ENCODE measurements around the gene SMARCA2.
A peak's percentile ranks its signal among the peaks of the same experiment; 100 is the strongest.

Gene SMARCA2

DNA sequence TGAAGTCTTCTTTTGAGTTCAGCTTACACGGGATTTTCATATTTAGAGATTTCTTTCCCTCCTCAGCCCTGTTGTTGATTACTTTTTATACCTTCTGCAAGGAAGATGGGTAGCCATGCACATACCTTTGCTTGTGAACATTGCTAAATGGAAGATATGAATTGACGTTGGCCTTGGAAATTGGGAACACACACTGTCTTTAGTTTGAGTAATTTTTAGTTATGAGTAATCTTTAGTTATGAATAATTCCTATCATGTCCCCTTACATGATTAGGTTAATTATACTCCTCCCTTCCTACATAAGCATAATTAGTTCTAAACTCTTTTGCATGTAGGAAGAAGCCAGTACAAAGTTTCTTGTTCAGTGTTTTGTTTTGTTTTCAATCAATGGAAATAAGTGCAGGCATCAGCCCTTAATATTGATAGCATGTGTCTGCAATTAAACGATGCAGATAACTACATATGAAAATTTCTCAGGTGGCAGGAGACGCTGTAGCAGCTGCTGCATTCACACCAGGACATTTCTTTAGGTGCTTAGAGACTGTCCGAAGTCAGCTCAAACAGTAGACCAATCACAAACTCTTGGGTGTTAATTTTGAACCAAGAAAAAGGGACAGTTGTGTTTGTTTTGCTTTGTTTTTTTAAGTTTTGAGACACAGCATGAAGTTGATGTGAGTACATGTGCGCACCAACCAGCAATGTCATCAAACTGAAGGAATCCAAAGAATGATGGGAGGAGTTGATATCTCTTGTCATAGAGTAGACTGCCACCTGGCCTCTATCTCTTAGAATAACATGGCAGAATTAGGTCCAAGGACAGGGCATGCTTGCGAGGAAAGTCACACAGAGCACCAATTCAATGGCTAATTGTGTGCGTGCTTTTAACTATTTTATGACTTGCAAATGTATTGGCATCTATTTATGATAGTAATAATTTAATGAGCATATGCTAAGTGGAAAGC is 51.4 kb downstream of the SMARCA2 start:
- Histone ChIP-seq H3K9me3 (ENCODE audit: insufficient read depth, low read length) (no peaks in the 10 kb centered on the region), H3K4me1 (ENCODE audit: low read length) (peaks cover 16% of the 10 kb centered on the region), H3K4me3 (ENCODE audit: low read length) (no peak overlapping the region), H2AFZ (ENCODE audit: low read depth, low read length) (no peak overlapping the region), H4K20me1 (ENCODE audit: insufficient read depth, low read length) (peaks cover 5% of the 10 kb centered on the region; the same call in 1 of the 2 replicates), H3K4me2 (ENCODE audit: low read length) (no peak overlapping the region), H3K9ac (ENCODE audit: low read length) (no peak overlapping the region), H3K79me2 (ENCODE audit: low read length) (peaks cover 11% of the 10 kb centered on the region), H3K27me3 (ENCODE audit: low read depth, low read length) (no peaks in the 10 kb centered on the region), H3K27ac (ENCODE audit: low read length) (peak overlapping the region; percentile 22; the same call in 1 of the 2 replicates), H3K36me3 (replicated peaks; ENCODE audit: low read depth, low read length) (peaks cover 78% of the 10 kb centered on the region)
- TF ChIP-seq EZH2phosphoT487 (IDR thresholded peaks at IDR 0.05; ENCODE audit: low read depth) (no peak), CTCF (IDR thresholded peaks at IDR 0.05; ENCODE audit: low read depth, low read length) (peak; percentile 48)

DNA sequence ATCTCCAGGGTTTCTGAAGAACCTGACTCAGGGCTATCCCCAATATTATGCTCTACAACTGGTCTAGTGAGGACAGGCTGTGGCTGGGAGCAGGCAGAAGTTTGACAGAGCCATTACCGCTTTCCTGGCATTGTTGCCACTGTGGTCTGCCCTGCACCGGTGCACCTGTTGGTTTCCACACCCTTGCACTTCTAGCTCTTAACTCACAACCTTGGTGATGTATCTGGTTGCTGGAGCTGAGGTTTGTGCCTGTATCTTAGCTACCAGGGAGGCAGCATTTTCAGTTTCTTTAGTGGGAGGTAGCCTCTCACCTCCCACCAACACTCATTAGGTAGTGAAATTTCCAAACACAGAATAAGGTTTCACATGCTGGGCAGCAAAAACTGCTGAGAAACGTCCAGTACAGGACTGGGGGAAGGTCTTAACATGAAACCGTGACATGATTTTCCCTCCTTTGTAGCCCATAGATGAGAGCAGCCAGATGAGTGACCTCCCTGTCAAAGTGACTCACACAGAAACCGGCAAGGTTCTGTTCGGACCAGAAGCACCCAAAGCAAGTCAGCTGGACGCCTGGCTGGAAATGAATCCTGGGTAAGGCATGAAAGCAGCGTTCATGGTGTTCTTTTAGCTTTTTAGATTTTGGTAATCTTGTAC is 57.7 kb downstream of the SMARCA2 start:
- no peaks in the 10 kb centered on the region for H3K27me3 ChIP-seq (ENCODE audit: low read depth, low read length)
- no peak overlapping the region for H3K4me3 ChIP-seq (ENCODE audit: low read length)
- peaks cover 89% of the 10 kb centered on the region for H3K36me3 ChIP-seq (replicated peaks; ENCODE audit: low read depth, low read length)
- TF ChIP-seq EZH2phosphoT487 (IDR thresholded peaks at IDR 0.05; ENCODE audit: low read depth) = no peak
- no peak for TF ChIP-seq CTCF (IDR thresholded peaks at IDR 0.05; ENCODE audit: low read depth, low read length)
- no peak overlapping the region for H3K27ac ChIP-seq (ENCODE audit: low read length)
- no peaks in the 10 kb centered on the region for H3K9me3 ChIP-seq (ENCODE audit: insufficient read depth, low read length)
- no peak overlapping the region for H3K9ac ChIP-seq (ENCODE audit: low read length)
- H3K79me2 ChIP-seq (ENCODE audit: low read length) = no peaks in the 10 kb centered on the region; the same call in 1 of the 2 replicates
- H3K4me2 ChIP-seq (ENCODE audit: low read length) = no peak overlapping the region
- no peak overlapping the region for H2AFZ ChIP-seq (ENCODE audit: low read depth, low read length)
- H3K4me1 ChIP-seq (ENCODE audit: low read length) = no peaks in the 10 kb centered on the region
- H4K20me1 ChIP-seq (ENCODE audit: insufficient read depth, low read length) = no peaks in the 10 kb centered on the region

- Histone ChIP-seq H3K4me3 (ENCODE audit: low read length) (no peak overlapping the region), H3K79me2 (ENCODE audit: low read length) (no peaks in the 10 kb centered on the region; the same call in 1 of the 2 replicates), H3K27ac (ENCODE audit: low read length) (no peak overlapping the region), H3K27me3 (ENCODE audit: low read depth, low read length) (no peaks in the 10 kb centered on the region), H2AFZ (ENCODE audit: low read depth, low read length) (no peak overlapping the region), H4K20me1 (ENCODE audit: insufficient read depth, low read length) (peaks cover 5% of the 10 kb centered on the region), H3K36me3 (replicated peaks; ENCODE audit: low read depth, low read length) (peaks cover 84% of the 10 kb centered on the region), H3K9ac (ENCODE audit: low read length) (no peak overlapping the region), H3K4me1 (ENCODE audit: low read length) (peaks cover 19% of the 10 kb centered on the region), H3K9me3 (ENCODE audit: insufficient read depth, low read length) (no peaks in the 10 kb centered on the region), H3K4me2 (ENCODE audit: low read length) (no peak overlapping the region)
- TF ChIP-seq CTCF (IDR thresholded peaks at IDR 0.05; ENCODE audit: low read depth, low read length) (no peak), EZH2phosphoT487 (IDR thresholded peaks at IDR 0.05; ENCODE audit: low read depth) (no peak)
These were observed 67.6 kb downstream of the SMARCA2 start for GRCh38 chr9:2082772-2083171.

GRCh38 chr9:2083479-2083878 is 68.3 kb downstream of the SMARCA2 start:
- no peaks in the 10 kb centered on the region; the same call in 1 of the 2 replicates for H3K79me2 ChIP-seq (ENCODE audit: low read length)
- H3K4me1 ChIP-seq (ENCODE audit: low read length) = peaks cover 19% of the 10 kb centered on the region
- TF ChIP-seq EZH2phosphoT487 (IDR thresholded peaks at IDR 0.05; ENCODE audit: low read depth) (no peak), CTCF (IDR thresholded peaks at IDR 0.05; ENCODE audit: low read depth, low read length) (no peak)
- no peak overlapping the region for H3K27ac ChIP-seq (ENCODE audit: low read length)
- H3K4me3 ChIP-seq (ENCODE audit: low read length) = no peak overlapping the region
- H3K9ac ChIP-seq (ENCODE audit: low read length) = no peak overlapping the region
- H3K27me3 ChIP-seq (ENCODE audit: low read depth, low read length) = no peaks in the 10 kb centered on the region
- H4K20me1 ChIP-seq (ENCODE audit: insufficient read depth, low read length) = peaks cover 5% of the 10 kb centered on the region
- H2AFZ ChIP-seq (ENCODE audit: low read depth, low read length) = no peak overlapping the region
- no peak overlapping the region for H3K4me2 ChIP-seq (ENCODE audit: low read length)
- H3K36me3 ChIP-seq (replicated peaks; ENCODE audit: low read depth, low read length) = peaks cover 85% of the 10 kb centered on the region
- no peaks in the 10 kb centered on the region for H3K9me3 ChIP-seq (ENCODE audit: insufficient read depth, low read length)

All from OCI-LY3 (cell line).